Measurements from ENCODE around the gene ANKLE2. TPM values are rescaled to one million over a fixed set of nuclear protein-coding genes. Genes with fewer than 3 reads are reported as not detected.

ANKLE2 gene
- total RNA-seq, 1 experiment from 2014 or later: 80.3 TPM

GRCh38 chr12:132715874-132716273 is 45.8 kb downstream of the ANKLE2 start:
- Mint-ChIP-seq H3K4me3 (no peak overlapping the region), H3K27me3 (ENCODE audit: low read depth) (no peaks in the 10 kb centered on the region), H3K4me1 (peaks cover 2 to 5% of the 10 kb centered on the region in 2 experiments; a peak in 2 of 4 replicates), H3K36me3 (ENCODE audit: insufficient read depth in 1 of 3, low read depth in 3 of 3) (peaks cover 27 to 63% (median 58%) of the 10 kb centered on the region in 3 experiments; a peak in 6 of 7 replicates), H3K9me3 (no peaks in the 10 kb centered on the region), H3K27ac (no peak overlapping the region; a peak in 1 of 7 replicates)
- Histone ChIP-seq H3K9me3 (ENCODE audit: control insufficient read depth, low read depth, low read length) (no peaks in the 10 kb centered on the region), H3K18ac (ENCODE audit: insufficient read length, low read depth, low read length) (no peak overlapping the region), H3K79me2 (ENCODE audit: insufficient read depth, low read length) (peaks cover 15% of the 10 kb centered on the region; the same call in 1 of the 2 replicates), H2BK5ac (ENCODE audit: insufficient read length, low read length) (no peak overlapping the region), H4K8ac (replicated peaks; ENCODE audit: insufficient read length, low read depth, low read length) (no peak overlapping the region), H3K9ac (ENCODE audit: extremely low read depth, insufficient read length, low read length) (no peak overlapping the region), H3K27ac (ENCODE audit: insufficient read length, low read depth, low read length) (no peak overlapping the region), H3K23ac (ENCODE audit: insufficient read length, low read depth, low read length) (no peak overlapping the region), H3K4me2 (ENCODE audit: insufficient read depth, insufficient read length, low read length) (no peak overlapping the region), H3K56ac (ENCODE audit: insufficient read length, low read depth, low read length) (no peak overlapping the region), H2BK20ac (ENCODE audit: low read depth, low read length, poor library complexity, severe bottlenecking) (no peak overlapping the region), H3K27me3 (ENCODE audit: insufficient read depth, low read length) (no peaks in the 10 kb centered on the region), H4K20me1 (ENCODE audit: control insufficient read depth, insufficient read depth, insufficient read length) (no peaks in the 10 kb centered on the region), H4K5ac (ENCODE audit: insufficient read length, low read depth, low read length) (no peak overlapping the region), H3K79me1 (ENCODE audit: insufficient read depth, low read depth, low read length, poor library complexity, severe bottlenecking) (peaks cover 6% of the 10 kb centered on the region), H2AK5ac (ENCODE audit: insufficient read length, low read length) (no peak overlapping the region), H3K4ac (ENCODE audit: low read depth, low read length) (no peak overlapping the region), H3K23me2 (ENCODE audit: insufficient read length, low read depth, low read length, poor library complexity, severe bottlenecking) (peaks cover 4% of the 10 kb centered on the region), H2BK15ac (ENCODE audit: low read depth, low read length) (no peak overlapping the region), H2BK120ac (ENCODE audit: low read depth, low read length, poor library complexity, severe bottlenecking) (no peak overlapping the region), H3T11ph (ENCODE audit: low read length) (no peak overlapping the region), H3K14ac (ENCODE audit: insufficient read depth, low read length) (no peak overlapping the region), H2BK12ac (ENCODE audit: insufficient read length, low read depth, low read length) (no peak overlapping the region), H4K91ac (ENCODE audit: insufficient read length, low read depth, low read length) (no peak overlapping the region), H2AFZ (ENCODE audit: low read length) (no peak overlapping the region), H3K4me1 (ENCODE audit: insufficient read depth, low read length) (no peaks in the 10 kb centered on the region)
- no peak for TF ChIP-seq CTCF (conservative IDR thresholded peaks at IDR 0.05)
- no peak for DNase-seq
- no CpG with 5 or more reads among the region's 9 CpGs for WGBS (ENCODE audit: extremely low coverage, insufficient read length, low lambda C conversion rate)
